NCI-H2196 (cell line): ENCODE data around the gene STKLD1.
A peak's percentile ranks its signal among the peaks of the same experiment; 100 is the strongest.
"Not testable (repeated sequence)": the region's sequence is repeated elsewhere in the genome, so short reads cannot be mapped to it uniquely, and the experiment has no call there.

ENCODE experiments used
- DNase-seq: peaks from one replicate; lab custom pipeline; 2025; ENCODE audit not compliant: unreplicated experiment; lab: John Stamatoyannopoulos, UW

The STKLD1 gene

GRCh38 chr9:133382507-133383141 is 6.5 kb downstream of the STKLD1 start:
- no peak for DNase-seq

GRCh38 chr9:133383438-133383837 is 7.3 kb downstream of the STKLD1 start:
- no peak for DNase-seq

GRCh38 chr9:133384736-133385321 is 8.7 kb downstream of the STKLD1 start:
- no peak for DNase-seq

DNA sequence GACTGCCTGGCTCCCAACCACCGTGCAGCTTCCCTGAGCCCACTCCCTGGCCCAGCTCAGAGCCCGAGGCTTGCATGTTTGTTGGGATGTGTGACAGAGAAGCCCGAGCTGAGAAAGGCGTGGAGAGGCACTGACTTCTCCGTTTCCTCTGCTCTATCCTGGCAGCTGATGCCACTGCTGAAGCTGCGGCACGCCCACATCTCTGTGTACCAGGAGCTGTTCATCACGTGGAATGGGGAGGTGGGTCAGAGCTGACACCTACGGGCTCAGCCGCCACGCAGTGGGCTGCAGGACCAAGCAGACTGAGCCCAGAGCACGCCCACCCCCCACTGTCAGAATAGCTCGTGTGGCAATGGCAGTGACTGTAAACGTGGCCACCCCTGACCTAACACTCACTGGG is 9.3 kb downstream of the STKLD1 start:
- DNase-seq: no peak

- no peak for DNase-seq
Measured at GRCh38 chr9:133386338-133386737, 10.2 kb downstream of the STKLD1 start.

DNA sequence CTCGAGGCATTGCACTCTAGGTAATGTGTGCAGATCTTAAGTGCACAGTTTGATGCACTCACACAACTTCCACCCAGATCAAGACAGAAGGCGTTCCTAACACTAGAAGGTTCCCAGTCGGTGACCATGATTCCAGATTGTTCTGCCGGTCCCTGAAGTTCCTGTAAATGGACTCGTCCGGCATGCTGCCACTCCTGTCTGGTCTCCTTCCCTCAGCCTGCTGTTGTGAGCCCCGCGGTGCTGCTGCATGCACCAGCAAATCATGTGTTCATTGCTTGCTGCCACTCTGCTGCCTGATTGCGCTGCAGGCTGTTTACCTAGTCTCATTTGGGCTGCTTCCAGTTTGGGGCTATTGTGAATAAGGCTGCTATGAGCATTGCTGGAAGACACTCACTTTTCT is 11.5 kb downstream of the STKLD1 start:
- no peak for DNase-seq

- DNase-seq: no peak
Measured at GRCh38 chr9:133389025-133389557, 12.9 kb downstream of the STKLD1 start.

GRCh38 chr9:133389562-133389961 is 13.4 kb downstream of the STKLD1 start:
- no peak for DNase-seq

GRCh38 chr9:133390713-133391112 is 14.5 kb downstream of the STKLD1 start:
- no peak for DNase-seq

DNA sequence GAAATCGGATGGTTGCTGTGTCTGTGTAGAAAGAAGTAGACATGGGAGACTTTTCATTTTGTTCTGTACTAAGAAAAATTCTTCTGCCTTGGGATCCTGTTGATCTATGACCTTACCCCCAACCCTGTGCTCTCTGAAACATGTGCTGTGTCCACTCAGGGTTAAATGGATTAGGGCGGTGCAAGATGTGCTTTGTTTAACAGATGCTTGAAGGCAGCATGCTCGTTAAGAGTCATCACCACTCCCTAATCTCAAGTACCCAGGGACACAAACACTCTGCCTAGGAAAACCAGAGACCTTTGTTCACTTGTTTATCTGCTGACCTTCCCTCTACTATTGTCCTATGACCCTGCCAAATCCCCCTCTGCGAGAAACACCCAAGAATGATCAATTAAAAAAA is 15.3 kb downstream of the STKLD1 start:
- not testable (repeated sequence) for DNase-seq

DNA sequence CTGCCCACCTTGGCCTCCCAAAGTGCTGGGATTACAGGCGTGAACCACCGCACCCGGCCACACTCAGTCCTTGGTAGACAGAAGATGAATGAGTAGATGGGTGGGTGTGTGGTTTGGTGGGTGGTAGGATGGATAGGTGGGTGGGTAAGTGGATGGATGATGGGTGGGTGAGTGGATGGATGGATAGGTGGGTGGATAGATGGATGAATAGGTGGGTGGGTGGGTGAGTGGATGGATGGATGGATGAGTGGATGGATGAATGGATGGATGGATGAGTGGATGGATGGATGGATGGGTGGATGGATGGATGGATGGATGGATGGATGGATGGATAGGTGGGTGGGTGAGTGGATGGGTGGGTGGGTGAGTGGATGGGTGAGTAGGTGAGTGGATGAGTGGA is 16.1 kb downstream of the STKLD1 start:
- not testable (repeated sequence) for DNase-seq

- DNase-seq: no peak
Measured at GRCh38 chr9:133393399-133393798, 17.2 kb downstream of the STKLD1 start.

GRCh38 chr9:133394687-133395271 is 18.6 kb downstream of the STKLD1 start:
- no peak for DNase-seq

- DNase-seq: no peak
Measured at GRCh38 chr9:133396952-133397351, 20.8 kb downstream of the STKLD1 start.

- no peak for DNase-seq
Measured at GRCh38 chr9:133397370-133397769, 21.2 kb downstream of the STKLD1 start.

GRCh38 chr9:133397895-133398294 is 21.7 kb downstream of the STKLD1 start:
- no peak for DNase-seq

- DNase-seq: no peak
Measured at GRCh38 chr9:133400292-133400691, 24.1 kb downstream of the STKLD1 start.

DNA sequence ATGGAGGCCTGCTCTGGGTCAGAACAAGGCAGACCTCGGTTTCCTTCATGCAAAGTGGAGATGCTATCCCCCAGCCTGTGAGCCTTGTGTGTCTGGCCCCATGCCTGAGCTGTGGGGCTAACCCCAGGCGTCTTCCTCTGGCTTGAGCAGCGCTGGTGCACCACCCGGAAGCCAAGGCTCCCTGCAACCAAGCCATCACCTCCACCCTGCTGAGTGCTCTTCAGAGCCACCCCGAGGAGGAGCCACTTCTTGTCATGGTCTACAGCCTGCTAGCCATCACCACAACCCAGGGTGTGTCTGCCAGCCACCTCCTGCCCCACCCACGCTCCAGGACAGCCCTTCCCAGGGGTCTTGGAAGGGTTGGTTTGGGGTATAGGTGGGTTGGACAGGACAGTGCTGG is 25.4 kb downstream of the STKLD1 start:
- DNase-seq: no peak

GRCh38 chr9:133402689-133403088 is 26.5 kb downstream of the STKLD1 start:
- no peak for DNase-seq

DNA sequence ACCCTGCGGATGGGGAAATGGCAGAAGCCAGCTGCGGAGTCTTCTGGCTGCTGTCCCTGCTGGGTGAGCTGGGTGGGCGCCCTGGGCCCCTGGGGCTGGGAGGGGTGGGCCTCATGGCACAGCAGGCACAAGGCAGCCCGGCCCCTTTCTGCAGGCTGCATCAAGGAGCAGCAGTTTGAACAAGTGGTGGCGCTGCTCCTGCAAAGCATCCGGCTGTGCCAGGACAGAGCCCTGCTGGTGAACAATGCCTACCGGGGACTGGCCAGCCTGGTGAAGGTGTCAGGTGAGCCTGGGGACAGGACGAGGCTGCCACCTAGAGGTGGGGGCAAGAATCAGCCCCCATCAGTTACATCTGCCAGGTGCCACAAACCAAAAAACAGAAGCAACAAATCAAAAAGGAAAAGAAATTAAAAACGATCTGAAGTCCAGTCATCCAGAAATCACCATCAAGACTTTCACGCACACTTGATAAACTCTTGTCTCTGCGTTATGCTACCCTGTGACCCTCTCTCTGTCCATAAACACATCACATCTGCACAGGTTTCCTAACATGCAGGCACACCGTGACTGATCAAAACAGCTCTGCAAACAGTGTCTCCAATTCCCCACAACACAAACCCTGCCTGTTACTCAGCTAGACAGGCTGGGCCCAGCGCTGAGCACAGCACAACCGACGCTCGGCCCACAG is 27.7 kb downstream of the STKLD1 start:
- DNase-seq: peak; percentile 71

- no peak for DNase-seq
Measured at GRCh38 chr9:133404454-133405002, 28.4 kb downstream of the STKLD1 start.
